Brain microvascular endothelial cell (primary cell): ENCODE results near the gene TMEM126B.

Experiments used
- DNase-seq: peaks from one replicate; pipeline ENCODE4 v3.0.0-alpha.2; 2020
- H3K27ac ChIP-seq: fragments of 250-450 bp; sonication (Bioruptor Pico); 2 replicates; pipeline ENCODE4 v1.5.1; 2020; ENCODE audit warnings: mild to moderate bottlenecking, moderate library complexity
- H3K27me3 ChIP-seq: fragments of 250-450 bp; sonication (Bioruptor Pico); replicated peaks from 2 replicates; pipeline ENCODE4 v1.5.1; 2020; ENCODE audit warnings: mild to moderate bottlenecking
- H3K36me3 ChIP-seq: fragments of 250-450 bp; sonication (Bioruptor Pico); replicated peaks from 2 replicates; pipeline ENCODE4 v1.5.1; 2020; ENCODE audit warnings: mild to moderate bottlenecking
- H3K4me3 ChIP-seq: 2 replicates; pipeline ENCODE4 v1.5.1; 2011; ENCODE audit warnings: low read depth, mild to moderate bottlenecking, control low read depth, low read length, moderate library complexity
- CTCF ChIP-seq: IDR thresholded peaks from 2 replicates; pipeline ENCODE4 v1.5.1; 2011; ENCODE audit warnings: low read depth, mild to moderate bottlenecking, moderate library complexity, low read length, control low read depth, inconsistent platforms; ENCODE audit errors: missing control alignments
- in situ Hi-C: cut with HindIII; loops from 2 replicates; pipeline ENCODE4 v1.10.0; 2017; ENCODE audit warnings: low sequenced_read_pairs, low pct_ligation_motif_present

TMEM126B gene

GRCh38 chr11:85627998-85628770 lies at the start of gene TMEM126B:
Gene TMEM126B, plus strand, starts transcription at chr11:85628593. Its CDS starts 15 bp downstream, at chr11:85628608.
- TF ChIP-seq CTCF: no peak
- Histone ChIP-seq H3K27ac (peak within 1 kb of the TSS; percentile 52), H3K27me3 (no peaks in the 10 kb centered on the region), H3K4me3 (peak within 1 kb of the TSS; percentile 87), H3K36me3 (no peaks in the 10 kb centered on the region)
- in situ Hi-C loops: no loop called here
- DNase-seq: peak; percentile 98

DNA sequence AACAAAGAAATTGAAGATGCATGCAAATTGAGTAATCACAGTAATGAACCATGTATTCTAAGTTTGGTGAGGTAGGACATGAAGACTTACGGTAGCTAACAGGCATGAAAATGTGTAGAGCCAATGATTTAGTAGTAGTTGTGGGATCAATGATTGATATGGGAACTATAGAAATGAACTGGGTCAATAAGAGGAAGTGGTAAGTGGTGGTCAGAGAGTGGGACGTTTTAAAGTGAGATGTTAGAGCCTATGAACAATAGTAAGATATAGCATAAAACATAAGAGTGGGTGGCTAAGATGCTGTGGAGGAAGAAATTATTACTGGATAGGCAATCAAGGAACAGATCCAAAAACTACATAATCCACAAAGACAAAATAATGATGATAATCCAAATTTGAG lies 46.3 kb upstream of the TMEM126B start:
- no peak overlapping the region for H3K4me3 ChIP-seq
- no peaks in the 10 kb centered on the region for H3K27me3 ChIP-seq
- in situ Hi-C loops: no loop called here

GRCh38 chr11:85589373-85589772 lies 39.0 kb upstream of the TMEM126B start:
- no peak for DNase-seq
- no peak for TF ChIP-seq CTCF
- Histone ChIP-seq H3K27me3 (no peaks in the 10 kb centered on the region), H3K36me3 (no peaks in the 10 kb centered on the region), H3K4me3 (no peak overlapping the region), H3K27ac (no peak overlapping the region)
- in situ Hi-C loops: no loop called here

More for the DNA sequence above, 46.3 kb upstream of the TMEM126B start:
- DNase-seq: no peak
- H3K27ac ChIP-seq: no peak overlapping the region
- H3K36me3 ChIP-seq: no peaks in the 10 kb centered on the region
- no peak for TF ChIP-seq CTCF

- DNase-seq: peak; percentile 2
- in situ Hi-C loops: no loop called here
- no peaks in the 10 kb centered on the region for H3K27me3 ChIP-seq
- no peak overlapping the region for H3K27ac ChIP-seq
- H3K4me3 ChIP-seq: no peak overlapping the region
- peak; percentile 14 for TF ChIP-seq CTCF
- no peaks in the 10 kb centered on the region for H3K36me3 ChIP-seq
Observed at GRCh38 chr11:85590848-85591483, 37.4 kb upstream of the TMEM126B start.

DNA sequence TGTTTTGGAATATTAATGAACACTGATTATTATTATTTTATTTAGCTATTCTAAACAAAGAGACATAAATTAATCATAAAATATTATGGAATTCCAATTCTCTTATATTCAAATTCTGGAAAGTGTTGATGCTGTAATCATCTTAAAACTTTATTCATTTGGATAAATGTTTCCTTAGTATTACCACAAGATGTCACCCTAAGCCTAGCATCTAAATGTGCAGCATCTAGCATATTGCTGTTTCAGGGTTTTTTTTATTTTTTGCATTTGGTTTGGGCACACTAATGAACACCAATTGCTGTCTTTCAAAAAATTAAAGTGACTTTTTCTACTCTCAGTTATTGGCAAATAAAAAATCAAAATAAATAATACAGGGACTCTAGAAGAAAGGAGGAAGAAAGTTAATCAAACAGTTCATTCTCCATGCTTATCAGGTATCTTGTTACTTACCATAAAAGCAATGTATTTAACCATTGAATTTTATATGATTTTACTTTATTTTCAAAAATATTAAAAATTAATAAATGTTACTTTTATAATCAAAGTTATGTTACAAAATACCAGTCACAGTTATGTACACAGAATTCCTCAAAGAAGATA lies 33.0 kb upstream of the TMEM126B start:
- in situ Hi-C loops: no loop called here
- H3K27me3 ChIP-seq: no peaks in the 10 kb centered on the region
- no peak overlapping the region for H3K4me3 ChIP-seq
- no peaks in the 10 kb centered on the region for H3K36me3 ChIP-seq
- no peak for DNase-seq
- H3K27ac ChIP-seq: no peak overlapping the region
- TF ChIP-seq CTCF: peak; percentile 29
